ENCODE measurements around the gene KCTD4. TPM values are rescaled to one million over a fixed set of nuclear protein-coding genes. Genes with fewer than 3 reads are reported as not detected.
"Not testable (repeated sequence)": the region's sequence is repeated elsewhere in the genome, so short reads cannot be mapped to it uniquely, and the experiment has no call there.

The KCTD4 gene
- total and polyA plus RNA-seq, 8 donors = 0.10 TPM; not detected in 7

DNA sequence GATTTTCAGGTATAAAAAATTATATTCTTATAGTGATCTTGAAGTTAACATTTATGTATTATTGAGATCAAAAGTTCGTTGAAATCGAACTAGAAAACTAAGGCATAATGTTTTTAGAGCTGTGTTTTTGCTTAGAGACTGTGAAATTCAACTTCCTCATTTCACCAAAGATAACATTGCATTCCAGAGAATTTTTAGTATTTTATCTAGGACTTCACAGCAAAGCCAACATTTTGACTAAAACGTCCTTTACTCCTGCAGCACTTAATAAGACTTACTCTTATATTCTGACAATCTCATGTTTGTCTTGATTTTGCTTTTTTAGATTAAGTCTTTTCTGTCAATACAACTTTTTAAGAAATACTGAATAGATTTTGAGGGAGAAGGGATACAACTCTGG lies 4.7 kb downstream of the KCTD4 start:
- DNase-seq = no peak
- intact Hi-C loops (cut with DNase I; ENCODE audit: low total_unique reads) = no loop called here
- Histone ChIP-seq H3K4me3 (no peak overlapping the region), H3K9me3 (no peaks in the 10 kb centered on the region), H3K36me3 (peaks cover 0 to 6% (median 0%) of the 10 kb centered on the region in 4 donors), H3K4me1 (peaks cover 0 to 17% (median 0%) of the 10 kb centered on the region in 4 donors), H3K27me3 (no peaks in the 10 kb centered on the region), H3K27ac (no peak overlapping the region)
- TF ChIP-seq POLR2A (IDR thresholded peaks at IDR 0.05) (no peak), POLR2AphosphoS5 (IDR thresholded peaks at IDR 0.05) (no peak), EP300 (IDR thresholded peaks at IDR 0.05) (no peak)
- TF ChIP-seq, protein P1, sequence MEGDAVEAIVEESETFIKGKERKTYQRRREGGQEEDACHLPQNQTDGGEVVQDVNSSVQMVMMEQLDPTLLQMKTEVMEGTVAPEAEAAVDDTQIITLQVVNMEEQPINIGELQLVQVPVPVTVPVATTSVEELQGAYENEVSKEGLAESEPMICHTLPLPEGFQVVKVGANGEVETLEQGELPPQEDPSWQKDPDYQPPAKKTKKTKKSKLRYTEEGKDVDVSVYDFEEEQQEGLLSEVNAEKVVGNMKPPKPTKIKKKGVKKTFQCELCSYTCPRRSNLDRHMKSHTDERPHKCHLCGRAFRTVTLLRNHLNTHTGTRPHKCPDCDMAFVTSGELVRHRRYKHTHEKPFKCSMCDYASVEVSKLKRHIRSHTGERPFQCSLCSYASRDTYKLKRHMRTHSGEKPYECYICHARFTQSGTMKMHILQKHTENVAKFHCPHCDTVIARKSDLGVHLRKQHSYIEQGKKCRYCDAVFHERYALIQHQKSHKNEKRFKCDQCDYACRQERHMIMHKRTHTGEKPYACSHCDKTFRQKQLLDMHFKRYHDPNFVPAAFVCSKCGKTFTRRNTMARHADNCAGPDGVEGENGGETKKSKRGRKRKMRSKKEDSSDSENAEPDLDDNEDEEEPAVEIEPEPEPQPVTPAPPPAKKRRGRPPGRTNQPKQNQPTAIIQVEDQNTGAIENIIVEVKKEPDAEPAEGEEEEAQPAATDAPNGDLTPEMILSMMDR (IDR thresholded peaks at IDR 0.05) = no peak
- WGBS, 5 donors = 52 to 69% (median 60%) methylated on average over 3 of the region's 3 CpGs

DNA sequence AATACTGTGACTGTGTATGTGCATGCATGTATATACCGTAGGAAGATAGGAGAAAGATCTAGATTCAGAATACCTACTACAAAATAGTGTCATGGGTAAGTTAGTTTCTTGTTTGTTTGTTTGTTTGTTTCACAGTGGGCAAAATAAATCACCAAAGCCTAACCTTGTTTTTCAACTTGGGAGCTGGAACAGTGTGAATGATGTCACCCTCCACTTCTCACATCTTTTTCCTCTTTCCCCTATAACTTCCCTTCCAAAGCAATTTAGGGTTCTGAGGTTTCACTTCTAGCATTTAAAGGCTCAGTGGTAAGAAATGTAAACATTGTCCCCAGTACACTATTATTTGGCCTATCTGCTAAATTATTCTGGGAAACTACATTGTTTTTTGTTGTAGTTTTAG lies 5.4 kb downstream of the KCTD4 start:
- intact Hi-C loops (cut with DNase I; ENCODE audit: low total_unique reads) = no loop called here
- 93 to 100% (median 98%) methylated on average over 1 of the region's 1 CpG for WGBS, 5 donors
- H3K27me3 ChIP-seq = no peaks in the 10 kb centered on the region
- no peak overlapping the region for H3K4me3 ChIP-seq
- DNase-seq = no peak
- no peak overlapping the region for H3K27ac ChIP-seq
- H3K36me3 ChIP-seq = peaks cover 0 to 6% (median 0%) of the 10 kb centered on the region in 4 donors
- H3K9me3 ChIP-seq = no peaks in the 10 kb centered on the region
- no peak for TF ChIP-seq POLR2A (IDR thresholded peaks at IDR 0.05)
- no peak for TF ChIP-seq EP300 (IDR thresholded peaks at IDR 0.05)
- TF ChIP-seq, protein P1 (IDR thresholded peaks at IDR 0.05) = no peak
- TF ChIP-seq POLR2AphosphoS5 (IDR thresholded peaks at IDR 0.05) = no peak
- peaks cover 0 to 17% (median 0%) of the 10 kb centered on the region in 4 donors for H3K4me1 ChIP-seq

DNA sequence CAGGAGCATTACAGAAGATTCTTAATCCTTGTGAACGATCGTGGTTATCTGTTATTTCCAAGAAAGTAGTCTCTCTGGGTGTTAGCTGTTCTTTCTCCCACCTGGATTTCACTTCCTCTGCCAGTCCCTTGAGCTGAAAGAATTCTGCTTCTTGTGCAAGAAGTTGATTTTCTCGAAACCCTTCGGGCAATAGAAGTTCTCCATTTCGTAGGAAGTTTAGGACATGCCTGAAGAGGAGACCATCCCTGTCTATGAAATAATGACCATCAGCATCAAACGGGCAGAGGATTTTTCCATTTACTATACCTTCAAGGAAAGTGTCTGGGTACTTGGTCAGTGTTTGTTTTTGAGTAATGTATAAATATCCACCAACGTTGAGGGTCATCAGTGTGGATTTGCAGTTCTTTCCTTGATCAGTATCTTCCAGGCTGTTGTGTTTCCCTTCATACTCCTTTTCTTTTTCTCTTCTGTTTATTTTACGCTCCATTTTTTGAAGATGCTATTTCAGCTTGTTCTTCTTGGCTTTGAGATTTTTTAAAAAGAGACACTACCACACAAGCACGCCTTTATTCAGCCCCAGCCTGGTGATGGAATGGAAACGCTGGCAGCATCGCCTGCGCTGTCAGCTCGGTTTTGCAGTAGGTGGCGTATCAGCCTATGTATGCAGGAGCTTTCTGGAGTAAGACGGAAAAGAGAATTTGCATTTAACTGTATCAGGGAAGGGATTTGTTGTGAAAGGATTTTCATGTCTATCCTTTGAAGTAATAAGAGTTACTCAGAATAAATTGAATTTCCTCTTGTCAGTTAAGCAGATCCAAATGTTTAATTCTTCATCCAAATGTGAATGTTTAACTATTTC lies 6.5 kb downstream of the KCTD4 start:
- no peak for TF ChIP-seq POLR2AphosphoS5 (IDR thresholded peaks at IDR 0.05)
- TF ChIP-seq, protein P1 (IDR thresholded peaks at IDR 0.05) = peak in 1 of 7 experiments; percentile 24
- Histone ChIP-seq H3K4me1 (peaks cover 0 to 17% (median 0%) of the 10 kb centered on the region in 4 donors), H3K27ac (no peak overlapping the region), H3K9me3 (no peaks in the 10 kb centered on the region), H3K4me3 (no peak overlapping the region), H3K36me3 (peaks cover 0 to 6% (median 0%) of the 10 kb centered on the region in 4 donors), H3K27me3 (no peaks in the 10 kb centered on the region)
- DNase-seq = peak in 1 of 2 donors; percentile 78
- intact Hi-C loops (cut with DNase I; ENCODE audit: low total_unique reads) = no loop called here
- WGBS, 5 donors = 67 to 86% (median 79%) methylated on average over 15 of the region's 15 CpGs

DNA sequence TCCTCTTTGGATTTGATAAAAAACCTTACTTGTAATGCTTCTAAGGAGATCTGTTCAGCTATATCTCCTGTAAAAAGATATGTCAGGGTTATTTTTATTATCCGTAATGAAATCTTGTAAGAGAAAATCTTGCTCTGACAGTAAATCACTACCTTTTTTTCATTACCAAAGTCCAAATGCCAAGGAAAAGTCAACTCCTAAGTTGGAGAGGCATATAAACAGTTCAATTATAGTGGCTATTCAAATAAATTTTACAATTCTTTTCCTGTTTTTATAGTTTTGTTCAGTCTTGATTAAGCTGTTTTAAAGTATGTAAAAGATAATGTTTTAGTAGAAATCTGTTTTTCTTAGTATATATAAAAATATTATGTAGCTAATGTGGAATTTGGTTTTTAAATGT lies 9.0 kb downstream of the KCTD4 start:
- Histone ChIP-seq H3K4me1 (peaks cover 0 to 16% (median 0%) of the 10 kb centered on the region in 4 donors), H3K27ac (no peak overlapping the region), H3K27me3 (no peaks in the 10 kb centered on the region), H3K36me3 (peaks cover 0 to 6% (median 0%) of the 10 kb centered on the region in 4 donors), H3K9me3 (no peaks in the 10 kb centered on the region), H3K4me3 (no peak overlapping the region)
- no peak for TF ChIP-seq POLR2AphosphoS5 (IDR thresholded peaks at IDR 0.05)
- TF ChIP-seq, protein P1 (IDR thresholded peaks at IDR 0.05) = no peak
- no peak for TF ChIP-seq POLR2A (IDR thresholded peaks at IDR 0.05)
- TF ChIP-seq EP300 (IDR thresholded peaks at IDR 0.05) = no peak
- intact Hi-C loops (cut with DNase I; ENCODE audit: low total_unique reads) = no loop called here
- no peak for DNase-seq
- WGBS, 5 donors = 54 to 98% (median 95%) methylated on average over 1 of the region's 1 CpG

DNA sequence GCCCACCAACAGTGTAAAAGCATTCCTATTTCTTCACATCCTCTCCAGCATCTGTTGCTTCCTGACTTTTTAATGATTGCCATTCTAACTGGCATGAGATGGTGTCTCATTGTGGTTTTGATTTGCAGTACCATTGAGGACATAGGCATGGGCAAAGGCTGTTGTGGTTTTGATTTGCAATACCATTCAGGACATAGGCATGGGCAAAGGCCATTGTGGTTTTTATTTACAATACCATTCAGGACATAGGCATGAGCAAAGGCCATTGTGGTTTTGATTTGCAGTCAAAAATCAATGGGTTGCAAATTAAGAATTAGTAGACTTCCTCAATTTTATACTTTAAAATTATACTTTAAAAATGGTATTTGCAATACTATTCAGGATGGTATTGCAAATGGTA lies 11.3 kb downstream of the KCTD4 start:
- H3K36me3 ChIP-seq = peaks cover 0 to 12% (median 6%) of the 10 kb centered on the region in 4 donors
- H3K27ac ChIP-seq; H3K4me1 ChIP-seq; H3K27me3 ChIP-seq; H3K9me3 ChIP-seq; H3K4me3 ChIP-seq; DNase-seq; intact Hi-C loops (cut with DNase I; ENCODE audit: low total_unique reads): not testable (repeated sequence)

DNA sequence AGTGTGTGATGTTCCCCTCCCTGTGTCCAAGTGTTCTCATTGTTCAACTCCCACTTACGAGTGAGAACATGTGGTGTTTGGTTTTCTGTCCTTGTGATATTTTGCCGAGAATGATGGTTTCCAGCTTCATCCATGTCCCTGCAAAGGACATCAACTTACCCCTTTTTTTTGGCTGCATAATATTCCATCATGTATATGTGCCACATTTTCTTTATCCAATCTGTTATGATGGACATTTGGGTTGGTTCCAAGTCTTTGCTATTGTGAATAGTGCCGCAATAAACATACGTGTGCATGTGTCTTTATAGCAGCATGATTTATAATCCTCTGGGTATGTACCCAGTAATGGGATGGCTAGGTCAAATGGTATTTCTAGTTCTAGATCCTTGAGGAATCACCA lies 11.8 kb downstream of the KCTD4 start:
- DNase-seq; H3K9me3 ChIP-seq; intact Hi-C loops (cut with DNase I; ENCODE audit: low total_unique reads); H3K4me3 ChIP-seq; H3K27ac ChIP-seq; H3K4me1 ChIP-seq; H3K27me3 ChIP-seq: not testable (repeated sequence)
- peaks cover 0 to 12% (median 10%) of the 10 kb centered on the region in 4 donors for H3K36me3 ChIP-seq
- 94 to 99% (median 95%) methylated on average over 4 of the region's 4 CpGs for WGBS, 5 donors
